Left lobe of liver (tissue), 2 donors: ENCODE data around the gene SMAD7. TPM values are rescaled to one million over a fixed set of nuclear protein-coding genes. Genes with fewer than 3 reads are reported as not detected.

ENCODE experiments used
- ATAC-seq: fragments of 200-7000 bp; cut with Tn5 transposase; one replicate; pipeline ENCODE4 v1.9.1; 2020; ENCODE audit warnings: mild to moderate bottlenecking, moderate library complexity
- DNase-seq: peaks from one replicate; pipeline ENCODE4 v3.0.0-alpha.2; 2020; ENCODE audit warnings: low spot score
- total RNA-seq: library from RNA; stranded (reverse); gene quantifications from one replicate; pipeline ENCODE4 v1.2.1, GENCODE V29; 2021
- donor health status: DM: no; HTN: no; CAD: no; lungs with moderate emphysema.
- donor health status: DM: no; HTN: yes; CAD: no.

Gene SMAD7
- total RNA-seq, 1 donor from 2014 or later: 12.4 TPM

GRCh38 chr18:48919547-48919946 is 31.2 kb downstream of the SMAD7 start:
- DNase-seq (no peak), ATAC-seq (no peak)

GRCh38 chr18:48918660-48919456 is 31.9 kb downstream of the SMAD7 start:
- DNase-seq (no peak), ATAC-seq (peak; percentile 35)

- DNase-seq: no peak
- no peak for ATAC-seq
These were observed 32.9 kb downstream of the SMAD7 start for GRCh38 chr18:48917579-48918517.

- ATAC-seq (peak; percentile 13), DNase-seq (no peak)
These were observed 34.9 kb downstream of the SMAD7 start for GRCh38 chr18:48915626-48916425.

GRCh38 chr18:48914581-48915251 is 36.0 kb downstream of the SMAD7 start:
- DNase-seq (no peak), ATAC-seq (peak; percentile 33)

- DNase-seq (no peak), ATAC-seq (no peak)
These were observed 37.0 kb downstream of the SMAD7 start for GRCh38 chr18:48913775-48914174.

GRCh38 chr18:48913201-48913600 is 37.6 kb downstream of the SMAD7 start:
- peak; percentile 83 for ATAC-seq
- DNase-seq: no peak

- ATAC-seq (no peak), DNase-seq (no peak)
These were observed 39.7 kb downstream of the SMAD7 start for GRCh38 chr18:48910972-48911545.

- DNase-seq (no peak), ATAC-seq (no peak)
These were observed 41.0 kb downstream of the SMAD7 start for GRCh38 chr18:48909721-48910120.

GRCh38 chr18:48908916-48909315 is 41.8 kb downstream of the SMAD7 start:
- ATAC-seq (no peak), DNase-seq (no peak)

- no peak for ATAC-seq
- DNase-seq: no peak
These were observed 45.3 kb downstream of the SMAD7 start for GRCh38 chr18:48905513-48905912.

GRCh38 chr18:48904847-48905394 is 45.8 kb downstream of the SMAD7 start:
- DNase-seq (no peak), ATAC-seq (no peak)

- ATAC-seq: no peak
These were observed 46.7 kb downstream of the SMAD7 start for GRCh38 chr18:48904091-48904490.

GRCh38 chr18:48902856-48903601 is 47.7 kb downstream of the SMAD7 start:
- peak; percentile 60 for ATAC-seq

More at GRCh38 chr18:48904091-48904490, 46.7 kb downstream of the SMAD7 start:
- no peak for DNase-seq

GRCh38 chr18:48902023-48902855 is 48.5 kb downstream of the SMAD7 start:
- DNase-seq: peak; percentile 71
- ATAC-seq: peak; percentile 63

More at GRCh38 chr18:48902856-48903601, 47.7 kb downstream of the SMAD7 start:
- no peak for DNase-seq

- ATAC-seq (no peak), DNase-seq (no peak)
These were observed 49.4 kb downstream of the SMAD7 start for GRCh38 chr18:48901145-48902022.

- no peak for ATAC-seq
- DNase-seq: no peak
These were observed 50.3 kb downstream of the SMAD7 start for GRCh38 chr18:48900469-48900868.
